Stimulated activated CD4-positive, alpha-beta T cell treated with anti-CD3 and anti-CD28 coated beads, Interleukin-4, amount 100 ng/mL, for 48 hours (primary cell): ENCODE results near the gene SCMH1.

ENCODE experiments used
- DNase-seq, 2 donors: peaks; one replicate each; pipeline ENCODE4 v3.0.0-alpha.2; 2020; ENCODE audit warnings: low read depth in 2 of 2

The SCMH1 gene

DNA sequence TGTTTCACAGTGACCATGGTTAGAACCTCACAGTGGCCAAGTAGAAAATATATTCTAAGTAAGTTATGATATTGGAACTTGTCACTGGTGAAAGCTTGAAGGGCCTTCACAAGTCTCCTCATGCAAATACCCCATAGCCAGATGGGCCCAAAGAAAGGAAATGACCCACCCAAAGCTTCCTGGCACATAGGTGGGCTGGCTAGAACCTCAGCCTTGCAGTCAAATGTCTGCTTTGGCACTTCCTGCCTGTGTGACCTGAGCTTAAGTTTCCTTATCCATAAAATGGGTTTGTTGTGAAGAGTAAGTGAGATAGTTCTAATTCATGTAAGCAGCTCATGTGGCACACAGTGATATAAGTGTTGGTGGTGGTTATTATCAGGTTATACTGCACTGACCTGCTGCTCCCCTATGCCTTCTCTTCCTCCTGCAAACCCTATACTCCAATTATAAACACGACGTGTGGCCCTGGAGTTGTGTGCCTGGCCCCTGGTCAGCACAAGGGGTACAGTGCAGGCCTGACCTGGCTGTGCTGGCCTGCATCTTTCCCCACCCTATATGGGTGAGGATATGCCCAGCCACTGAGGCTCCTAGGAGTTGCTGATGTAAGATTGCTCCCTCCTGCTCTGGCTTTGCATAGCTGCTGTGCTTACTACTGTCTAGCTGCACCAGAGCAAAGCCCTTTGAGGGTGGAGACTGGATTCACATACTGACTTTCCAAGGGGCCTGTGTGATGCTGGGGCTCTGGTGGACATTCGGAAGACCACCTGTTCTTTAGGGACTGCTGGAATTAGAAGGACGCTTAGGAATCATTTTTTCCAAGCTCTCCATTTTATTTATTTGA is 215.9 kb downstream of the SCMH1 start:
- DNase-seq = no peak

DNA sequence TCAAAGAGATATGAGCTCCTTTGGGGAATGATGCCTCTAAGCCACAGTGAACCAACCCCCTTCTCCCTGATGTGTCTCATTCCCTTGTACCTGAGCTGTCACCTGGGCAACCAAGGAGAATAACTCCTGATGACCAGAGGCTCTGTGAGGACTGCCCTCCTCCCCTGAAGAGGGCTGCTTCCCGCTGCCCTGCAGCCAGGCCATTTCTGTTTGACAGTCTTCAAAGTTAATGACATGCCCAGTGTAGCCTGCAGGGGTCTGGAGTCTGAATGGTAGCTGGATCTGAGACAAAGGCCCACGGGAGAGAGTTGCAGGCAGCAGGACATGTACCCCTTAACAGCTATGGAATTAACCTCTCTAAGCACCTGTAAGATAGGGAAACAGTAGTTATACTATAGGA is 217.2 kb downstream of the SCMH1 start:
- DNase-seq = no peak

DNA sequence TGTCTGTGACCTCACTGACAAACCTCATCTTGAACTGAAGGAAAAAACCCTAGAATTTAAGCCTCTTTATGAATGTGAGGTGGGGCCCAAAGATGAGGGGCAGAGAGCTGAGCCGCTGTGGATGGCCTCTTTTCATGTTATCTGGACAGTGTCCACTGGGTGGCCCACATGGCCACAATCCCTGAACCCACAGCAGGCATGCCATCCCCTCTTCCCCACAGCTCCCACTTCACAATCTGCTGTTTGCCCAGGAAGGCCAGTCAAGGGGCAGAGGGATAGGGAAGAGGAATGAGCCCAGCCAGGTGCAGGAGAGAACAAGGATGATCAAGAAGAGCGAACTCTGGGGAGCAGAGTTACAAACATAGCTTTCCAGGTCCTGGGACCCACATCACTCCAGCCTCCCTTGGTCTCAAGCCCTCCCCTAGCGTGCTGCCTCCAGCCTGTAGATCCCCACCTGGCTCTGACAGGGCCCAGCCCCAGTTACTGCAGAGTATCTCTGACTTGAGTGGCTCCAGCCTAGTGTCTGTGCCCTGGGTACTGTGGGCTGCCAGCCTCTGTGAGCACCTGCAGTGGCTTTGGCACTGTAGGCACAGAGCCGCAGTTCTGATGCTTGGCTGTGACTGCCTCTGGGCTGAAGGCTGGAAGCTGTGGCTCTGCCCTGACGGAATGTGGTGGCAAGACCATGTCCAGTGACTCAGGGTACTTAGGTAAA is 218.7 kb downstream of the SCMH1 start:
- no peak for DNase-seq

DNA sequence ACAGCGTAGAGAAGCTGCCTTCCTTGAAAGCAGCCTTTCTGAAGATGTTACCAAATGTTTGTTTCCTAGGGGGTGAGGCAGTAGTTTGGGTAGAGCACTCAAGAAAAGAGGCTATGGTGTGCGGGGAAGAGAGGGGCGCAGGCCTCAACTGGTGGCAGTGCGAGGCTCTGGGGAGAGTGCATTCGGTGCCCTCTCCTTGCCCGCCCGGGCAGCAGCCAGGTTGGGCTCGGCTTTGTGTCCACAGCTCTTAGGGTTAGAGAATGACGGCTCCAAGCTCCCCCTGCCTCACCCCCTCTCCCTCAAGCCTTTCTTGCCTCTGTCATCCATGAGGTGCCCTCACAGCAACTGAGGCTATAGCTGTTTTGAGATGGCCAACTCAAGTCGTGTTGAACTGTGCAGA is 219.7 kb downstream of the SCMH1 start:
- DNase-seq = no peak

DNA sequence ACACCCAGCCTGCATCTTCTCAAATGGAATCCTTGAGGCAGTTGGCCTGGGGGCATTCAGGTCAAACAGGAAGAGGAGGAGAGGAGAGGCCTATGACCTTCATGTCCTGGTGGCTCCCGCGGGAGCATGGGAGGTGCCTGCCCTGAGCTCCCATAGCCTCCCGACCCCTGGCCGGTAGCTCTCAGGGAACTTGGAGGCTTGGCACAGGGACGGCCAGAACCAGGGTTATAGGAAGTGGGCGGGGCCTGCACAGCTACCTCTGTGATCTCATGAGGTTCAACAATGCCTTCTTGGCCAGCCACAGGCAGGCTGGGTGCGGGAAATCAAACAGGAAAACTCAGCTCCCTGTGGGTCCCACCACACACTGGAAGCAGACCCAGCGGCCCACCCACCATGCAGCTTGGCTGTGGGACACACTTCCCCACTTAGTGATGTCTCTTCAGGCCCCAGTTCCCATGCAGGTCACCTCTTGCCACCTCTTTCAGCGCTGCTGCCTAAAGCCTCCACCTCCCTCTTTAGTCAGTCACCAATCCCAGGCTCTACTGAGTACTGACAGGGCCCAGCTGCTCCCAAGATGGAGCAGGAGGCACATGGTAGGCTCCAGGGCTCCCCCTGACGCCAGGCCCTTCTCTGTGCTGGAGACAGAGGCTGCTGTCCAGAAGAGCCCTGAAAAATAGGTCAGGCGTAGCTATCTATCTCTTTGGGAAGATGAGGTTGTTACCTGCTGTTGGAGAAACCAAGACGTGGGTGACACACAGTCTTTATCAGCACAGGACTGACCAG is 220.4 kb downstream of the SCMH1 start, which contains the start of gene SLFNL1:
Gene SLFNL1 (minus strand): TSS at position 200 of the 783 bp plus-strand sequence. CDS start 1,065 bp downstream, outside the sequence.
- DNase-seq = no peak

DNA sequence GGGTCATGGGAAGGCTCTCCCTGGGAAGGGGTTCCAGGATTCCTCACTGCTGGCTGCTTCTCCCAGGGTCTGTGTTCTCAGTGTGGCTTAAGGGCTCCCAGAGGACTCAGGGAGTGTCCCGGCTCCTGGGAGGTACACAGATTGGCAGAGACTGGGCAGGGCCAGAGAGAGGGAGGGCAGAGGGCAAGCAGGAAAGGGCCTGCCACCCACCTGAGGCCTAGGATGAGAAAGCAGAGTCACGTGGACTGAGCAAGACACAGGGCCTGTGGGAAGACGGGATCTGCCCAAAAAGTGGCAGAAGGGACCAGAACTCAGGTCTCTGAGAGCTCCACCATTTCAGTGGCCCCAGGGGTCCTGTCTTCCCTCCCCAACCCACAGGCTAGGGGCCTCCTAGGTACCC is 221.5 kb downstream of the SCMH1 start:
- DNase-seq = no peak

DNA sequence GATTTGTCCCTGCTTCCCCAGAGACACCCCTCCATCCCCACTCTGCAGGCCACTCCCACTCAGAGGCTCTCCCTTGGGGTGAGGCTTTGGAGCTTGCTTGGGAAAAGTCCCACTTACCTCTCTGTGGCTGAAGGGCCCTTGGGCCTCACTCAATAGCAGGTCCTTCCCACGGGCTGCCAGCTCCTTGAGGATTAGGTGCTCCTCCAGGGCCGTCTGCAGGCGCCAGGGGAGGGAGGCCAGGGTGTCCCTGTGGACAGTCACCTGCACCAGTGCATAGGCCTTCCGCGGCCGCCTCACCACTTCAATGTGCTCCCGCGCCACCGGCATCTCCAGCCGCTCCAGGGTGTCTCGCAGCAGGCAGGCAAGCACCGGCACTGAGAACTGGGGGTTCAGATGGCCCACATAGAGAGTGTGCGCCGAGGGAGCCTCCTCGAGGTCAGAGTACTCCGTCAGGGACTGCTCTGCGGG is 222.0 kb downstream of the SCMH1 start:
- no peak for DNase-seq

DNA sequence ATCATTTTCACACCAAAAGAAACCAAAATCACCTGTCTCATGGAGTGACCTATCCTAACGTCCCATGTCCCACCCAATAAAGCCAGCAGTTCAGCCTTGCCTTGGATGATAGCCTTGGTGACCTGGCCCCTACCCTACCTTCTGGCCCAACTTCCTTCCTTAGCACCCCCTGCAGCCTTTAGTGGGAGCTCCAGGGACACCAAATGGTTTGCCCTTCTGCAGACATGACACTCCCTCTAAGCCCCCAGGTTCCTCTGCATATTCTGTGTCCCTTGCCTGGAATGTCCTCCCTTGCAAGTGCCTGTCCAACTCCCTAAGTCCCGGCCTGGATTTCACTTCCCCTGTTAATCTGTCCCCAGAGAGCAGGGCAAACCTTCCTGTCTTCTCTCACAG is 222.8 kb downstream of the SCMH1 start:
- DNase-seq = no peak

DNA sequence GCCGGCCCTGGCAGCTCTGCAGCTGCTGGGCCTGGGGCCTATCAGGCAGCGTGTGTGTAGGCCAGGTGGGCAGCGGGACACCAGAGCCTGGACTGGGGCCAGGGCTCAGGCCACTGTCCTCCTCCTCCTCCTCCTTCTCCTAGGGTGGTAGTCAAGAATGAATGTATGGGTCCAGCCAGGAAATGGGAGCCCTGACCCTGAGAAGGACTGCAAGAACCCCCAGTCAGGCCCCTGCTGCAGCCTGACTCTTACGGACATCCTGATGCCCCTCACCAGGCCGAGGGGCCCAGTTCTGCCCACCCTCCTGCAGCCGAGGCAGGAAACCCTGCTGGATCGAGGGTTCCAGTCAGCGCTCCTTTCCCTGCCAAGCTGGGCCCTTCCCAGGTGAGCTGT is 224.1 kb downstream of the SCMH1 start:
- DNase-seq = no peak

DNA sequence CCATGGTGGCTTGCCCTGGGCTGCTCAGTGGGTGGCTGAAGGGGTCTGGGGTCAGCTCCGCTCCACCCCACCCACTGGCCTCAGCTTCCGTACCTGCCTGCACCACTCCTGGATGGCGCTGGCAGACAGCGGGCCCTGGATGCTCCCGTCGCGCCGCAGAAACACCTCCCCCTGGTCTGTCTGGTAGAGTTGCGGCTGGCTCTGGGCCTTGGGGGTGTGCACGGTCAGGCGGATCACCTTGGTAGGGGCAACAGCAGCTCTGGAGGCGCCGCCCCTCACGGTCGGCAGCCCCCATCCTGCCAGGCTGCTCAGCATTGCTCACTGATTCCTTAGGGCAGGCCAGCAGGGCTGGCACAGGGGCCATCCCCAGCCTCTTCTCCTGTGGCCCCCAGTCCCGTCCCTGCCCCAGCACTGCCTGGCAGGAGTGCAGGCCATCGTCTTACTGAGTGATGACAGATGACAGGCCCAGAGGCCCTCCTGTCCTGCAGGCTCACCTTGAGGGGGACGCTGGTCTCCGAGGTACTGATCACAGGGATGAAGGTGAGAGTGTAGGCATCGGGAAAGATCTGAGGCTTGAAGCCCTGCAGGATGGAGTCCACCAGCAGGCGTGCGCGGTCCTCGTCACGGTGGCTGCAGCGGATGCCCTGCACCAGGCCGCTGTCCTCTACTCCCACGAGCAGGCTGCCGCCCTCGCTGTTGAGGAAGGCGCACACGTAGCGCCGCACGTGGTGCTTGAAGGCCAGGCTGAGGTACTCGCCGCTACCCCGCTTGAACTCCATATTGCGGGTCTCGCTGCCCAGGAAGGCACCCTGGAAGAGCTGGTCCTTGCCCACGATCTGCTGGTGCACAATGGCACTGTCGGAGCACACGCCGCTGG is 224.7 kb downstream of the SCMH1 start:
- no peak for DNase-seq

DNA sequence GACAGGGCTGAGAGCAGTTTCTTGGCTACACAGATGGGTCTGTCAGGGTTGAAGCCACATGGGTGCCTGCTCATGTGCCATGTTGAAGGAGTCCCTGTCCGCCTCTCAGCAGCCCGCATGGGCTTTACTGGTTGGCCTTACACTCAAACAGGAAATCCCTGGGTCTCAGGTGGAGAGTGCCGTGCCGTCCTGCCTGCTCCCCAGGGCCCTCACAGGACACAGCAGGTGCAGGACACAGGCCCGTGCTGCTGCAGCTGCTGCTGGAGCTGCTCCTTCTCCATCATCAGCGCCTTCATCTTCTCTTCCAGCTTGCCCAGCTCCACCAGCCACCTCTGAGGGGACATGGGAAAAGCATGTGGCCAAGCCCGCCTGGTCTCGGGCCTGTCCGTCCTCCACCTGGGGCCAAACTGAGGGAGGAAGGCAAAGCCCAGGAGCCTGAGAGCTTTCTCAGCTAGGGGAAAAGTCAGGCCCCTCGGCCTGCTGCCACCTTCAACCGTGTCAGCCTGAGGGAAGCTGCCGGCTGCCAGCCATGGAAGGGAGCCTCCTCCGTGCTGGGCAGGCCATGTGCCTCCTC is 226.1 kb downstream of the SCMH1 start:
- no peak for DNase-seq

DNA sequence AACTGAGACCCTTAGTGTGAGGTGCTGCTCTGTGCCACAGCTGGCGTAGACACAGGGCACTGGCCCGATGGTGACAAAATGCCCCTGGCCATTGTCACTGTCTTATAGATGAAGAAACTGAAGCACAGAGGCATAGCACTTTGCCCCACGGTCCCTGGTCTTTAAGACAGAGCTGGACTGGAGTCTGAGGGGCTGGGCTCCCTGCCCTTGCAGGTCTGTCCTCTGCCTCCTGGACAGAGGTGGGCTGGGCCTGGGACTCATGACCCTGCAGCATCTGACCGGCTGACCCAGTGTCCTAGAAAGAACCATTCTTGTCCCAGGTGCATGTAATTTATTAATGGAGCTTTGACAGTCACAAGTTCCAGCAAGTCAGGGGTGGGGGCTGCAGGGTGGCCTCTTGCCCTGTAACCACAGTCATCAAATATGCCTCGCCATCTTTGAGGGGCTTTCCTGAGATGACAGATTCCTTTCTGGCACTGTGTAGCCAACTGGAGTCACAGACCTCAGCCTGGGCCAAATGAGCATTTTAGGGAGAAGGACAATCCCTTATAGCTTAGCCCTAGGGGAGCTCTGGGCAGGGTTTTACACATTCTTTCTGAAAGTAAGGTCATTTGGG is 226.7 kb downstream of the SCMH1 start:
- DNase-seq = no peak

DNA sequence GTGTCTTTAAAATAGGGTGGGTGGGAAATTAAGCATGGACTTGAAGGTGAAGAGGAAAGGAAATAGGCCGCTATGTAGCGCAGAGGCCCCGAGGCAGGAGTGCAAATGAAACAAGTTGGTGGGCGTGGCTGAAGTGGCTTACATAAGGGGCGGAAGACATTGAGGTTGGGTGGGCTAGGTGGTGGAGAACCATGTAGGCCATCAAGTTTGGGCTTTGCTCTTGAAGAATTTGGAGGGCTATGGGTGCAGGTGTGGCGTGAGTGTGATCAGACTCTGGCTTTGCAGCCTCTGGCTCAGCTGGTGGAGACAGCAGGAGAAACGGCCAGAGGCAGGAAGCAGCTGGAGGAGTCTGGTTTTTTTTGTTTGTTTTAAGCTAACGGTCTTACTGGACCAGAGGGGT is 227.2 kb downstream of the SCMH1 start:
- no peak for DNase-seq

DNA sequence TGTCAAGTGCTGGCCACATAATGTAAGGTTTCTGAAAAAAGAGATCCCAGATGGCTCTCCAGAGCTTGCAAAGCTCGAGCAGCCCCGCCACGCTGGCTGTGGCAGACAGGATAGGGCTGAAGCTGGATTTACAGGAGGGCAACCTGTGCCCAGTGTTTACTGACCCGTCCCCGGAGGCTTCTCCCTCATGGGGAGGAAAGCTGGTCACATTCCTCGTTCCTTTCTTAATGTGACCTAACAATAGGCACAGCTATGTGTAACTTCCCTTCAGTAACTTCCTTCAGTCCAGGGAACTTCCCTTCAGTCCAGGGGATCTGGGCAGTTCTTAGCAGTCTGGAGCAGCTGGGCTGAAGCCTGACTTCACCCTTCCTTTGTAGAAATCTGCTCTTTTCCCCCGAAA is 228.3 kb downstream of the SCMH1 start:
- DNase-seq = no peak

DNA sequence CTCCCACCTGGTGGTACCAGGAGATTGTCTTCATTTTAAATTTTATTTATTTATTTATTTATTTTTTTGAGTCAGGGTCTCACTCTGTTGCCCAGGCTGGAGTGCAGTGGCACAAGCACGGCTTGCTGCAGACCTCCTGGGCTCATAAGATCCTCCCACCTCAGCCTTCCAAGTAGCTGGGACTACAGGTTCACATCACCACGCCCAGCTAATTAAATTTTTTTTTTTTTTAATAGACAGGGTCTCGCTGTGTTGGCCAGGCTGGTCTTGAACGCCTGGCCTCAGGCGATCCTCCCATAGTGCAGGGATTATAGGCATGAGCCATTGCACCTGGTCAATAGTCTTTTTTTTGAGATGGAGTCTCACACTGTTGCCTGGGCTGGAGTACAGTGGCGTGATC is 229.1 kb downstream of the SCMH1 start:
- no peak for DNase-seq

DNA sequence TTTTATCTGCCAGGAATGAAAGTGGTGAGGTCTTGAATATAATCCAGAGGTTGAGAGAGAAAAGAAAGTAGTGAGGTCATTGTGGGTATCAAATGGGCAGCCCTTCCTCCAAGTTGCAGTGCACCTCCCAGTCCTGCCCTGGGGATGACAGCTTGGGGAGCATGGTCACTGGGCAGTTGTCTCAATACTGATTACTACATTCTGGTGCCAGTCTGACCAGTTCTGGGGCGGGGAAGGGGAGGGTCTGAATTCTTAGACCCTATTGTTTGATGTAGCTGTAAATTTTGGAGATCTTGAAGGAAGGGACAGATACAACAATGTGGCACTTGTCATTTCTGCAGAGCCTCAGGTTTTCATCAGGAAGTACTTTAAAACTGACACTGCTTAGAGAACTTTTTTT is 231.8 kb downstream of the SCMH1 start:
- DNase-seq = no peak

DNA sequence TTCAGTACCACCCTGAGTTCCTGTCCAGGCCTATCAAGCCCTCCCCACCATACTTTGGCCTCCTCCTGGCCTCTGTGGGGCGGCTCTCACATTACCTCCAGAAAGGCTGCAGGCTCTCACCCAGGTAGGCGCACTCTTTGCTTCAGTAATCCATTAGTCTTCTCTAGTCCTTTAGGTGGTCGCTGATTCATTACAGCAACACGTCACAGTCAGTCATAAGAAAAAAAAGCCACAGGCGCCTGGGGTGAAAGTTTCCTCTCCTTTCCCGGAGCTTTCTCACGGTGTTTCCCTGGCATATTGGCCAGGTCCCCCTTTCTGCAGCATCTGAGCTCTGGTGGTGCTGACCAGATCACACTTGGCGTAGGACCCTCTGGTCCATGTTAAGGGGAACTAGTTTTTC is 232.6 kb downstream of the SCMH1 start:
- no peak for DNase-seq

DNA sequence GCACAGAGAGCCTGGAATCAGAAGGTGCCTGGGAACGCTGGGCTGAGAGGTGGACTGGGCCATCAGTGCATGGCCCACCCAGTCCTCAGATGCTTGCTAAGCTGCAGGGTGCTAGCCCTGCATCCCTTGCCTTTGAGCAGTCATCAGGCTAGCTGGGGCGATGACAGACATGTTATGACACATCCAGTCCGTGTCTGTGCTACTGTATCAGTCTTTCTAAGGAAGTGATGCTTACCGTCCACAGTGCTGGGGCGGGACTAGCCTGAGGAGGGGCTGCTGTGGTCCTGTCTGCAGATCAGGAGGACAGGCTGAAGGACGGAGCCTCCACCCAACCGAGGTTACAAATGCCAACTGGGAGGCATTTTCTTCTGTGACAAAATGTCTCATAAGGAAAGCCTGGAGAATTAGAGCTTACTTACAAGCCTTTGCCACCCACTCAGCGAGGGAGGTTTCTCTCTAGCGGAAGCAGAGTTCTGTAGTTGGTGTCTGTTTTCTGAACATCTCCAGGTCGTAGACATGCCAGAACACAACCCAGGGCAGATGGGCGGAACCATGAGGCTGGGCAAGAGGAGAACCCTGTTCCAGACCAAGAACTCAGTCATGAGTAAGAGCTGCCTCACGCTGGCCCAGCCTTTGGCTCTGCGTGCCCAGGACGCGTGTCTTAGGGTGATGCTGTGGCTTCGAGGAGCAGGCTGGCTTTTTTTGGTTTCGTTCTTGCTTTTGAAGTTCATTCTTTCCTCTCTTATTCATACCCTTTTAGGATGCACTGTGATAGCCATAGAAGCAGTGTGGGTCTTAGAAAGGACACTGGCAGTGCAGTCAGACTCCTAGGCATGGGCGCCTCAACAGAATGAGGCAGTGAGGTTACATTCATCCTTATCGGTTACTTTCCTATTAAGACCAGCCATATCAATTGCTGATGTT is 234.9 kb downstream of the SCMH1 start:
- no peak for DNase-seq

DNA sequence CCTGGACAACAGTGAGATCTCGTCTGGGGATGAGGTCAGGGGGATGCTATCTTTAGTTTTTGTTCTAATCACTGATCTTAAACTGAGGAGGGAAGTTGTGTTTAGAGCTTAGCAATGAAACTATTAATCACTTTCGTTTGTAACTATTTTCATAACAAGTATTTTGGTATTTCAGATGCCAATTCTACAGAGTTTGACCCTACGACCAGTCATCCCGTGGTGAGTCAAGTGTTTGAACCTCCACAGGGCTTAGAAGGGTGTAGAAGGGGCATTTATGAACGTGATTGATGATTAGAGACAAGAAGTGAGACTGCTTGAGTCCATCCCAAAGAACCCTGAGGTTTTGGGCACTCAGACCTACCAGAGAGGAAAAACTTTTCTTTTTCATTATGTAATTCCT is 236.2 kb downstream of the SCMH1 start:
- DNase-seq = no peak
